Lower leg skin (tissue), 4 donors: ENCODE data around the gene PLA2G4E. TPM values are rescaled to one million over a fixed set of nuclear protein-coding genes. Genes with fewer than 3 reads are reported as not detected.

ENCODE experiments used
- DNase-seq, 2 donors: peaks; one replicate each; pipeline ENCODE4 v3.0.0-alpha.2; 2019; ENCODE audit warnings: low spot score in 2 of 2
- H3K4me3 ChIP-seq: fragments of 200-600 bp; sonication (generic); 2 replicates; pipeline ENCODE4 v1.5.1; 2017; ENCODE audit warnings: mild to moderate bottlenecking, low read depth; ENCODE audit not compliant: poor library complexity, severe bottlenecking
- POLR2A ChIP-seq, 2 donors: fragments of 450-650 bp; IDR thresholded peaks; one replicate each; pipeline ENCODE4 v1.6.1; 2016 to 2017; ENCODE audit warnings: antibody characterized with exemption in 2 of 2, mild to moderate bottlenecking in 1 of 2, moderate library complexity in 1 of 2
- WGBS, 2 donors: methylation state at CpG; one replicate each; pipeline ENCODE4 v1.1.5; 2018; 5-methylcytosine and 5-hydroxymethylcytosine counted together
- intact Hi-C: fragments of 100-400 bp; cut with DNase I; formaldehyde crosslinking; loops from one replicate; pipeline ENCODE4 v1.15.0; 2023; ENCODE audit warnings: low total_unique reads
- total RNA-seq, 4 donors: library from RNA; depleted of rRNA; stranded (reverse); fragments of >200 nt; gene quantifications; one replicate each; pipeline ENCODE4 v1.1.0, GENCODE V29; 2016
- TF ChIP-seq, protein P1 (sequence below), 3 donors: fragments of 450-650 bp; IDR thresholded peaks; one replicate each; pipeline ENCODE4 v1.5.1; 2016; ENCODE audit warnings: antibody characterized with exemption in 3 of 3, mild to moderate bottlenecking in 3 of 3, moderate library complexity in 2 of 3

Gene PLA2G4E
- total RNA-seq, 4 donors from 2014 or later, result 49.8 to 67.2 (median 51.5) TPM

DNA sequence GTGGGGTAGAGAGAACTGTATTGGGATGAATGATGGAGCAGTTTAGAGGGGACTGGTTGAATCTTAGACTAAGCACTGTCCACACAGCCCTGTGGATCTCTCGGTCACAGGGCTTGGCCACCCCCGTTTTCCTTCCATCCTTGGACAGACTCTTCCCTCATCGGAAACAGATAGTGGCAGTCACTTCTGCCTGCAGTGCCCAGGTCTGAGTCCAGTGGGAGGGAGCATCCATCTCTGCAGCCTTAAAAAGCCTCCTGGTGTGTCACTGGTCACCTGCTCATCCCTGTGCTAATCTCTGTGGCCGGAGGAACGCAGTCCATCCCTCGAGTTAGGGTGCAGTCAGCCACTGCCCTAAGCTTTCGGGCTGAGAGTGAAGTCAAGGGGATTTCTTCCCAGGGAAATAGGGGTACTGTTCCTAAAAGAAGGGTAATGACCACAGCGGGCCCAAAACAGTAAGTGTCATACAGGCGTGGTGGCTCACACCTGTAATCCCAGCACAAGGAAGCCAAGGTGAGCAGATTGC is 41.5 kb upstream of the PLA2G4E start:
- DNase-seq, result peak in 1 of 2 donors; percentile 70
- intact Hi-C loops, result no loop called here
- no peak overlapping the region for H3K4me3 ChIP-seq
- WGBS, 2 donors, result 92 to 93% methylated on average over 9 of the region's 9 CpGs
- no peak for TF ChIP-seq POLR2A (IDR thresholded peaks at IDR 0.05)
- TF ChIP-seq, protein P1, sequence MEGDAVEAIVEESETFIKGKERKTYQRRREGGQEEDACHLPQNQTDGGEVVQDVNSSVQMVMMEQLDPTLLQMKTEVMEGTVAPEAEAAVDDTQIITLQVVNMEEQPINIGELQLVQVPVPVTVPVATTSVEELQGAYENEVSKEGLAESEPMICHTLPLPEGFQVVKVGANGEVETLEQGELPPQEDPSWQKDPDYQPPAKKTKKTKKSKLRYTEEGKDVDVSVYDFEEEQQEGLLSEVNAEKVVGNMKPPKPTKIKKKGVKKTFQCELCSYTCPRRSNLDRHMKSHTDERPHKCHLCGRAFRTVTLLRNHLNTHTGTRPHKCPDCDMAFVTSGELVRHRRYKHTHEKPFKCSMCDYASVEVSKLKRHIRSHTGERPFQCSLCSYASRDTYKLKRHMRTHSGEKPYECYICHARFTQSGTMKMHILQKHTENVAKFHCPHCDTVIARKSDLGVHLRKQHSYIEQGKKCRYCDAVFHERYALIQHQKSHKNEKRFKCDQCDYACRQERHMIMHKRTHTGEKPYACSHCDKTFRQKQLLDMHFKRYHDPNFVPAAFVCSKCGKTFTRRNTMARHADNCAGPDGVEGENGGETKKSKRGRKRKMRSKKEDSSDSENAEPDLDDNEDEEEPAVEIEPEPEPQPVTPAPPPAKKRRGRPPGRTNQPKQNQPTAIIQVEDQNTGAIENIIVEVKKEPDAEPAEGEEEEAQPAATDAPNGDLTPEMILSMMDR (IDR thresholded peaks at IDR 0.05), result no peak

DNA sequence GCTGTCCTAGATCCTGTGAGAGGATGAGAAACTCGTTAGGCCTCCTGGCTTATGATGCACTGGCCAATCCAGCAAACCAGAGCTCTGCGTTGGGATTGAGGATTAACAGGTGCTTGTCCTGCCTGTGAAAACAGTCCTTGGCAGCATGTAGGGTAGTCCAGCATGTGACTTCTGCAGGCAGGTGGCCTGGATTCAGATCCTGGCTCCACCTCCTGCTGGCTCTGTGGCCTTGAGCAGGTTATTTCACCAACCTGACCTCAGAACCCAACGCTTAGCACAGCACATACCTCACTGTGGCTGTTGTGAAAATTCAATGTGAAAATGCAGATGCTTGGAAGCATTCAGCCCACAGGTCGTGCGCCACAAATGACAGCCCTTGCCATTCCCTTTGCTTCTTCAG is 40.0 kb upstream of the PLA2G4E start:
- WGBS, 2 donors, result 69 to 83% methylated on average over 5 of the region's 5 CpGs
- peak in 1 of 2 donors; percentile 73 for DNase-seq
- intact Hi-C loops, result no loop called here
- no peak for TF ChIP-seq POLR2A (IDR thresholded peaks at IDR 0.05)
- TF ChIP-seq, protein P1 (IDR thresholded peaks at IDR 0.05), result no peak
- no peak overlapping the region for H3K4me3 ChIP-seq

DNA sequence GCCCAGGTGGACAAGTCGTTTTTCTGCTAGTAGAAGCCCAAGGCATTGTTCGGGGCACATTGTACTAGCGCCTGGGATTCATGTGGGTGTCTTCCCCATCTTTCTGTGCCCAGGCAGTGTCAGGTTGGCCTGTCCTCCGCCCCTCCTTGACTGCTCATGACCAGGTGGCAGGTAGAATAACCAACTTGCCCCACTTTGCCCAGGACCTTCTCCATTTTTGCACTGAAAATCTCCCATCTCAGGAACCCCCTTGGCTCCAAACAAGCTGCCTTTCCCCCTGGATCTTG is 39.6 kb upstream of the PLA2G4E start:
- DNase-seq, result peak; percentile 14 to 73
- WGBS, 2 donors, result 75 to 93% methylated on average over 4 of the region's 4 CpGs
- no peak overlapping the region for H3K4me3 ChIP-seq
- intact Hi-C loops, result no loop called here
- TF ChIP-seq POLR2A (IDR thresholded peaks at IDR 0.05), result no peak

DNA sequence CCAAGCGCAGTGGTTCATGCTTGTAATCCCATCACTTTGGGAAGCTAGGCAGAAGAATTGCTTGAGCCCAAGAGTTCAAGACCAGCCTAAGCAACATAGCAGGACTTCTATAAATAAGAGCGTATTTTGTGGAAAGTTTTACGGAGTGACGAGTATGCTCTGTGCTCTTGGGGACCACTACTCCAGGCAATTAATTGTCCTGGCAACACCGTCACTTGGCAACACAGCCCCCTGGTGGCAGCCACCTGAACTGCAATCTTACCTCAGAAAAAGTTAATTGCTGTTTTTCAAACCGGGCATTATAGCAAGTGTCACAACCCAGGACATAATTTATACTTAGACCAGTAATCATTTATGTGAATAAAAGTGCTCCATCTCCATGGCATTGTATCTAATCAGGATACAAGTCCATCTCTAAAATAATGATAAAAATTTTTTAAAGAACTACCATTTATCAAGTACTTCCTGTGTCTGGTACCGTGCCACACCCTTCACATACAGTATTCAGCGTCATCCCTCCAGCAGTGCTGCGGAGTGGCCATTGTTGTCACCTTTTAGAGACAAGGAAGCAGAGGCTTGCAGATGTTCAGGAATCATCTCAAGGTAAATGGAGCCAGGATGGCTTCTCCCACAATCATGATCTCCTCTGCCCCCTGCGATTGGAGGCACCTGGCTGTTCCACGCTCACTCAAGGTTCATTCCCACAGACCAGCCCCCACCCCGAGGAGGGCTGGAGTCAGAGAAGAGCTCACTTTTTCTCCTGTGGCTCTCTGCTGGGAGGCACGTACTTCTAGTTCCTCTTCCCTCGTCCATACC is 39.0 kb upstream of the PLA2G4E start:
- DNase-seq, result peak; percentile 66 to 92
- 44% methylated on average over 14 of the region's 14 CpGs for WGBS, 2 donors
- no peak overlapping the region for H3K4me3 ChIP-seq
- intact Hi-C loops, result loop anchor here (5.0 kb wide), 1 partner anchor 73 kb away; no protein-coding TSS in a partner anchor
- TF ChIP-seq POLR2A (IDR thresholded peaks at IDR 0.05), result no peak
- TF ChIP-seq, protein P1 (IDR thresholded peaks at IDR 0.05), result peak in 1 of 3 donors; percentile 58

DNA sequence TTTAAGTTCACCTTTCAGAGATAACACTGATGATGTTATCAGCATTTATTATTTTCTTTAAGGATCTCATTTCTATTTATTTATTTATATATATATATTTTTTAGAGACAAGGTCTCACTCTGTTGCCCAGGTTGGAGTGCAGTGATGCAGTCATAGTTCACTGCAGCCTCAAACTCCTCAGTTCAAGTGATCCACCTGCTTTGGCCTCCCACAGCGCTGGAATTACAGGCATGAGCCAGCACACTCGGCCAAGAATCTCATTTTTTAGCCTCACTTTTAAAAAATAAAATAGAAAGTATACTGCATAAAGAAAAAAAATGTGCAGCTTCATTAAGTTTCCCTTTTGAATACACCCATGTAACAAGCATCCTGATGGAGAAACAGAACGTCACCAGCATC is 37.9 kb upstream of the PLA2G4E start:
- intact Hi-C loops, result loop anchor here (5.0 kb wide), 1 partner anchor 71 kb away; no protein-coding TSS in a partner anchor
- WGBS, 2 donors, result 47 to 51% methylated on average over 3 of the region's 3 CpGs
- TF ChIP-seq, protein P1 (IDR thresholded peaks at IDR 0.05), result no peak
- TF ChIP-seq POLR2A (IDR thresholded peaks at IDR 0.05), result no peak
- no peak overlapping the region for H3K4me3 ChIP-seq
- DNase-seq, result no peak

DNA sequence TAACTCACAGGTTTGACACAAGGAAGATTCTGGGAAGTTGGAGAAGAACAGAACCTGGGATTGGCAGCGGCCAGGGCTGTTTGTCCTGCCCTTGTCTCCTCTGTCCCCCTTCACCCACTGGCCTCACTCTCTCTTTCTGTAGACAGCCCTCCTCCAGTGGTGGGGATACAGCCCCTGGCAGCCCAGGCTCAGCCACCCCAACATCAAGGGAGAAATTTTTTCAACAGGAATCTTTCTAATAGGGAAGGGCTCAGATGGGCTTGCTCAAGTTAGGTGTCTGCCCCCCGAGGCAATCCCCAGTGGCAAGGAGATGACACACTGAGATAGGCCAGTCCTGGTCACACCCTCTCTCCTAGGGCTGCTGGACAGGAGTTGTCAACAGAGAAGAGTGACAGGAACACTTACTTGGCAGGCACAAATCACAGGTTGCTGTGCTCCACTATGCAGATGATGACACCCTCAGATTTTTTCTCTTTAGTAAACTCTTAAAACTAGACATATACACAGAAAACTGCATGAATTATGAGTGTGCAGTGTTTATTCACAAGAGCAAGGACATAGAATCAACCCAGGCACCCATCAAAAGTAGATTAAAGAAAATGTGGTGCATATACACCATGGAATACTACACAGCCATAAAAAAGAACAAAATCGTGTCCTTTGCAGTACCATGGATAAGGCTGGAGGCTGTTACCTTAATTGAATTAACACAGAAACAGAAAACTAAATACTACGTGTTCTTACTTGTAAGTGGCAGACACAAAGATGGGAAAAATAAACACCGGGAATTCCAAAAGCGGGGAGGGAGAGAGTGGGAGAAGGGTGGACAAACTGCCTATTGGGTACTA is 37.2 kb upstream of the PLA2G4E start:
- no peak overlapping the region for H3K4me3 ChIP-seq
- intact Hi-C loops, result loop anchor here (5.0 kb wide), 1 partner anchor 71 kb away; no protein-coding TSS in a partner anchor
- TF ChIP-seq, protein P1 (IDR thresholded peaks at IDR 0.05), result no peak
- no peak for TF ChIP-seq POLR2A (IDR thresholded peaks at IDR 0.05)
- 46 to 66% methylated on average over 6 of the region's 6 CpGs for WGBS, 2 donors
- DNase-seq, result peak; percentile 57 to 82
